Myocyte (in vitro differentiated cells): ENCODE measurements around the gene RGN. TPM values are rescaled to one million over a fixed set of nuclear protein-coding genes. Genes with fewer than 3 reads are reported as not detected.
"Not testable (repeated sequence)": the region's sequence is repeated elsewhere in the genome, so short reads cannot be mapped to it uniquely, and the experiment has no call there.

Experiments
- DNase-seq: peaks from one replicate; pipeline ENCODE4 v3.0.0-alpha.2; 2012; ENCODE audit warnings: low read depth
- polyA plus RNA-seq: library from polyadenylated mRNA; unstranded; fragments of >200 nt; gene quantifications from one replicate; pipeline ENCODE4 v1.2.1, GENCODE V29; 2012; ENCODE audit warnings: missing spikeins
- total RNA-seq: library from RNA; depleted of rRNA; stranded (reverse); fragments of >200 nt; gene quantifications from 2 replicates; pipeline ENCODE4 v1.2.3, GENCODE V29; 2014

The RGN gene
- total RNA-seq, result not detected in 2 replicates
- not detected for polyA plus RNA-seq

- no peak for DNase-seq
Measured at GRCh38 chrX:47078129-47079043, at the start of gene RGN. Gene RGN (plus strand): TSS chrX:47078443. CDS start chrX:47081145, 2,702 bp downstream.

DNA sequence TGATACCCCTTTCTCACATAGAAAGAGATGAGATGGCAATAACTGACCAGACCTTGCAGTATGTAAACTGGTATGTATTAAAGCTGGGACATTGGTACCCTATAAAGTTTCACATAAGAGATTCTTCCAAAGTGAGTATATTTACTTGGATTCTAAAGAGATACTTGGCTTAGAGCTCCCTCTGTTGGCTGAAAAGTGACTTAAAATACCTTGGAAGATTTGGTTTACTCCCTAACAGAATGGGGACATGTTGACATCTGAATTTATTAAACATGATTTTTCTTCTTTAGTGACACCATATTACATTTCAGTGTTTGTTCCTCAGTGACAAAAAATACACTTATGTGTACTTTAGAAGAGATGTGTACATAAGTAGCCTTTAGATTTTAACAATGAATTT, 47.9 kb upstream of the RGN start:
- DNase-seq, result peak; percentile 76

GRCh38 chrX:47047989-47048388, 30.3 kb upstream of the RGN start:
- no peak for DNase-seq

DNA sequence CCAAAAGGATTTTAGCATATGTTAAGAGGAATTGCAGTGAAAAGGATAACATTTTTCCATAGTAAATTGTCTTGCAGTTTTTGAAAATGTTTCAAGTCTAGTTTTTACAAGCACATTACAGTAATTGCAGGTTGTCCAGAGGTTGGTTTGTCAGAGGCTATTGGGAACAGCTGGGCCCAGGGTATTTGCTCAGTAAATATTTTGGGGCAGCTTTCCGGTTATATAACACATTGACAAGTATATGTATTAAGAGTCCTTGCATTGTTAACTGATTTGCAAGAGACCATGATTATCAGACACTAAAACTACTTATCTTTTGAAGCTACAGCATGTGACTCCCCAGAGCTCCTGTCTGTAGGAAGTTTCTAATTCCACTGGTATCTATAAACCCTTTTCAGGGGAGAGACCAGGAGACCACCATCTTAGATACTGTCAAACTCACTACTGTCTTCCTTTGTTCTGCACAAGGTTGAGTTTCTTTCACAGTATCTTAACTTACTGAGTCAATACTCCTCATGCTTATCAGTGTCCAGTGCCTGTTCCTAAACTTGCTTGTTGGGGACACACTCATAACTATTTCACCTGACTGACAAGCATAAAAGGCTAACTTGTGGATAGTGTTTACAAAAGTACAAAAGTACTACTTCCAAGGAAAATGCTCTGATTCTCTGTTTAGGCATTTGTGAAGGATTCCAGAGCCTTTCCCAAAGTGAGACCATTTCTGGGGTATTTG, 18.9 kb upstream of the RGN start:
- DNase-seq, result no peak

DNA sequence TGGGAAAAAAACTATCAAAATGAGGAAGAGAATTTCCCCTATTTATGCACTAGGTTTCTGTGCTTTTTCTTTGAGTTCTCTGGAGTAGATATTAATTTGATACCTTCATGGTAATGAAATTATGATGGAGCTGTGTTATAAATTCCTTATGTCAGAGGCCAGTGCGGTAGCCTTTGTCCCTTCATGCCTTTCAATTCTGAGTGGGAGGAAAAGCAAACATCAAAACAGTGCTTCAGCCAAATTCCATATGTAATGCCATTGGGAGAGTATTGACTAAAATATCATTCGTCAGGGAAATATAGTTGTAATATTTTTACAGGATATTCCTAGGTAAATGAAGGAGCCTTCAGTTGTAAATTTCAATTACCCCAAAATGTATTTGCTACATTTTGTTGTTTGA, 17.5 kb upstream of the RGN start:
- no peak for DNase-seq

GRCh38 chrX:47061238-47061919, 16.9 kb upstream of the RGN start:
- DNase-seq, result no peak

GRCh38 chrX:47063179-47063578, 15.1 kb upstream of the RGN start:
- DNase-seq, result no peak

DNA sequence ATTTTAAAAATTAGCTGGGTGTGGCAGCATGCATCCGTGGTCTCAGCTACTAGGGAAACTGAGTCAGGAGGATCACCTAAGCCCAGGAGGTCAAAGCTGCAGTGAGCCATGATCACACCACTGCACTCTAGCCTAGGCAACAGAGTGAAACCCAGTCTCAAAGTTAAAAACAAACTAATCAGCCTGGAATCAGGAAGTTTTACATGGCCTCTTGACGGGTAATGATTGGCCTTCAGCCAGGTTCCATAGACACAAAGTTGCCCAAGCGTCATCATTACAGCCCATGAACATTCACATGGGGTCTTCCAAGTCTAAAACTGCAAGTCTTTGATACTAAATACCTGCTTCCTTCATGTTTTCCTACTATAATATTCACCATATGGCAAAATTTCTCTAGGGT, 10.0 kb upstream of the RGN start:
- no peak for DNase-seq

DNA sequence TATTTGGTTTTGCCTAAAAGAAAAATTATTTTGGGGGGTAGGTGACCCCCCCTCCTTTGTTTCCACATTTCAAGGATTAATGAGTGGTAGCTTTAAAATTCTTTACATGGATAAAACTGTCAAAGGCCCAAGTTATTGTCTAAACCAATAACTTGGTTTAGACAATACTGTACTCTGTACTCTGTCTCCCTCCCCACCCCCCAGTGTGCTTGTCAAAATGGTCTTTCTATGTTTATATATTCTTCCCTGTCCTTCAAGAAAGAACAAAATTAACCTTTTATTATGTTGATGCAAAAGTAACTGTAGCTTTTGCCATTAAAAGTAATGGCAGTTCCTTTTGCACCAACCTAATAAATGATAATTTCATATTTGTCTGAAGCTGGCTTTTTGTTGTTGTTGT, 9.5 kb upstream of the RGN start:
- no peak for DNase-seq

DNA sequence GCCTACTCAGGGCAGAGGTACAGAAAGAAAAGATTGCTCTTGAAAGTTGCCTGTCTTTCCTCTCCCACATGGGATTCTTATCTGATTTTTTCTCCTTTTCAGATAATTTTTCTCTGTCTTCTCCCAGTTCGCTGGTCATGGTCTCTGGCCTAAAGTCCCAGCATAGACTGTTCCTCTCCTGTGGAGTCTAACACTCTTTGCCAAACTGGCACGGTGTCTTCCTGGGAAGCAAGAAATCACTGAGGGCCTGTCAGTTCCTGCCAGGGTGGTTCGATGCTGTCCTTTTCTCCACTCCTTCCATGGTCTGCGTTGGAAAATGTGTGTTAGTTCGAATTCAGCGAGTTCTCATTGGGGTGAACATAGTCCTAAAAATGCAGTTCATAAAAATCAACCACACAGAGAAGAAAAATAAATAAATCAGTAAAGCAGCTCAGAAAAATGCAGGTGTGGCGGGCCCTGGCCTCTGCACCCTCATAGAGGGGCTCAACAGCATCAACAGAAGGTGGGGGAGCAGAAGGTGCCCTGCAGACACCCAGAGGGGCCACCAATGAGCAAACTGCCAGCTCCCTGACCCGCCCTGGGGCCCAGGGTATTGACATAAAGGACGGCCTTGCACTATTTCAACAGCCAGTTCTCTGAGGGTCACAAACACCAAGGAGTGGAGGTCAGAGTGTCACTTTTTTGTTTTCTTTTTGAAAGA, 2.1 kb downstream of the RGN start:
- no peak for DNase-seq

DNA sequence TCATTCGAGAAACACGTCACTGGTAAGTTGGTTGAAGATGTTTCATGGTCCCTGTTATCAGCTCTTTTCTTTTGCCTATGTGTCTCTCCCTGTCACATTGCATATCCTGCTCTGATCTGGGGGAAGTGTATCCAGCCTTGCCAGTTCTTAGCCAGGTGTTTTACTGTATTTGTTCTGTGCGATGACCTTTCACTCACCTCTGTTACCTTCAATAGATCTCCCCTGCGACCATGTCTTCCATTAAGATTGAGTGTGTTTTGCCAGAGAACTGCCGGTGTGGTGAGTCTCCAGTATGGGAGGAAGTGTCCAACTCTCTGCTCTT, 2.6 kb downstream of the RGN start:
- DNase-seq, result no peak

GRCh38 chrX:47091149-47091775, 13.0 kb downstream of the RGN start:
- DNase-seq, result peak; percentile 1

- DNase-seq, result peak; percentile 17
Measured at GRCh38 chrX:47093248-47093647, 15.0 kb downstream of the RGN start.

DNA sequence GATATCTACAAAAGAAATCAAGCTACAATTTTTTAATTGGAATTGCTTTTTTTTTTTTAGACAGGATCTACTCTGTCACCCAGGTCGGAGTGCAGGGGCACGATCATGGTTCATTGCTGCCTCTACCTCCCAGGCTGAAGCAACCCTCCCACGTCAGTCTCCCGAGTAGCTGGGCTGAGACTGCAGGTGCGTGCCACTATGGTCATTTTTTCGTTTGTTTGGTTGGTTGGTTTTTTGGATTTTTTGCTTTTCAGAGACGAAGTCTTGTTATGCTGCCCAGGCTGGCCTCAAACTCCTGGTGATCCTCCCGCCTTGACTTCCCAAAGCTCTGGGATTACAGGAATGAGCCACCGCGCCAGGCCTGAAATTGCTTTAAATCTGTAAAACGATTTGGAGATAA, 15.6 kb downstream of the RGN start:
- no peak for DNase-seq

DNA sequence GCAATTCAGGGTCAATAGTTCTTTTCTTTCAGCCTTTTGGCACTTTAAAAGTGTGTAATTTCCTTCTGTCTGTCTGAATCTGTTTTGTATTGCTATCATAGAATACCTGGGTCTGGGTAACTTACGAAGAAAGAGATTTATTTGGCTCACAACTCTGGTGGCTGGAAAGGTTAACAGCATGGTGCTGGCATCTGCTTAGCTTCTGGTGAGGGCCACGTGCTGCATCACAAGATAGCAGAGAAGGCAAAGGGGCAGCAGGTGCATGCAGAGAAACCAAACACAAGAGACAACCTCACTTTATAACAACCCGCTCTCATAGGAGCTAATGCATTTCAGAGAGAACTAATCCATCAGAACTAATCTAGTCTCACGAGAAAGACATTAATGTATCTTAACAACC, 18.8 kb downstream of the RGN start:
- DNase-seq, result peak; percentile 19

- DNase-seq, result peak; percentile 7
Measured at GRCh38 chrX:47098338-47099094, 20.3 kb downstream of the RGN start.

DNA sequence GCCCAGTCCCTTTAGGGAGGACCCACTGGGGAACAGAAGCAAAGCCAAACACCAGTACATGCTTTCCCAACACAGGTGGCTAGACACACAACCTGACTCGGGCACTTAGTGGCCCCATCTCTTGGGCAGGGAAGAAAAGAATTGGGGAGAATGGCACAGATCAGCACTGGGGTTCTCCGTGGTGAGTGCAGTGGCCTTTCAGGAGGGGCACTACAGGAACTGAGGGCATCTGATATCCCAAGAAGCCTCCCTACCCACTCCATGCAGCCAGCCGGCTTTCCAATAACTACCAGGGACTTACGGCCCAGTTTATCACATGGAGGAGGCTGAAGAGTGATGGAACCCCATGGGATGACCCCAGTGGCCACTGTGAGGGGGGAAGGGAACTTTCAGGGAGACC, 23.0 kb downstream of the RGN start:
- DNase-seq, result no peak

- DNase-seq, result not testable (repeated sequence)
Measured at GRCh38 chrX:47110936-47111615, 32.8 kb downstream of the RGN start.

- peak; percentile 42 for DNase-seq
Measured at GRCh38 chrX:47112316-47112954, 34.2 kb downstream of the RGN start.
